Colonic mucosa (tissue), 4 donors: ENCODE results near the gene MUSK. TPM values are rescaled to one million over a fixed set of nuclear protein-coding genes. Genes with fewer than 3 reads are reported as not detected.

Source experiments
- DNase-seq: peaks from one replicate; pipeline ENCODE4 v3.0.0-alpha.2; 2020
- H3K27ac ChIP-seq: fragments of 200-600 bp; one replicate; pipeline ENCODE4 v1.8.0; 2021
- H3K27me3 ChIP-seq: fragments of 200-600 bp; one replicate; pipeline ENCODE4 v1.8.0; 2021
- H3K36me3 ChIP-seq: fragments of 200-600 bp; one replicate; pipeline ENCODE4 v1.8.0; 2021
- H3K4me1 ChIP-seq: fragments of 200-600 bp; one replicate; pipeline ENCODE4 v1.8.0; 2021; ENCODE audit warnings: mild to moderate bottlenecking
- H3K4me3 ChIP-seq: fragments of 200-600 bp; one replicate; pipeline ENCODE4 v1.8.0; 2021
- H3K9ac ChIP-seq, 2 donors: one replicate each; pipeline ENCODE4 v1.7.0; 2013; ENCODE audit warnings: control low read depth in 2 of 2, low read depth in 2 of 2, low read length in 2 of 2
- H3K9me3 ChIP-seq: fragments of 200-600 bp; one replicate; pipeline ENCODE4 v1.8.0; 2021
- CTCF ChIP-seq: fragments of 200-600 bp; IDR thresholded peaks from one replicate; pipeline ENCODE4 v1.8.0; 2022; ENCODE audit warnings: antibody characterized with exemption, mild to moderate bottlenecking
- intact Hi-C: fragments of 100-400 bp; cut with DNase I; formaldehyde crosslinking; loops from one replicate; pipeline ENCODE4 v1.14.1; 2022
- total RNA-seq, 2 donors: library from RNA; stranded (reverse); fragmentation: NEBNext Ultra II Directional in 1 of 2; extraction: Animal tissue kit (Norgen Biotek cat#: 25700) in 1 of 2; gene quantifications; one replicate each; pipeline ENCODE4 v1.2.1, GENCODE V29; 2021
- donor health status: healthy.
- donor health status: DM: no; HTN: no; CAD: no.
- donor health status: DM: no; HTN: no; CAD: no.

Gene MUSK
- total RNA-seq, 2 donors from 2014 or later = 0.94 to 2.0 TPM

- H3K9ac ChIP-seq = no peak overlapping the region
- H3K4me3 ChIP-seq = no peak overlapping the region
- no peak overlapping the region for H3K27ac ChIP-seq
- TF ChIP-seq CTCF = no peak
- no peaks in the 10 kb centered on the region for H3K9me3 ChIP-seq
- H3K36me3 ChIP-seq = no peaks in the 10 kb centered on the region
- intact Hi-C loops = no loop called here
- DNase-seq = no peak
- H3K4me1 ChIP-seq = no peaks in the 10 kb centered on the region
- H3K27me3 ChIP-seq = no peaks in the 10 kb centered on the region
Measured at GRCh38 chr9:110837401-110838005, 168.9 kb downstream of the MUSK start.

DNA sequence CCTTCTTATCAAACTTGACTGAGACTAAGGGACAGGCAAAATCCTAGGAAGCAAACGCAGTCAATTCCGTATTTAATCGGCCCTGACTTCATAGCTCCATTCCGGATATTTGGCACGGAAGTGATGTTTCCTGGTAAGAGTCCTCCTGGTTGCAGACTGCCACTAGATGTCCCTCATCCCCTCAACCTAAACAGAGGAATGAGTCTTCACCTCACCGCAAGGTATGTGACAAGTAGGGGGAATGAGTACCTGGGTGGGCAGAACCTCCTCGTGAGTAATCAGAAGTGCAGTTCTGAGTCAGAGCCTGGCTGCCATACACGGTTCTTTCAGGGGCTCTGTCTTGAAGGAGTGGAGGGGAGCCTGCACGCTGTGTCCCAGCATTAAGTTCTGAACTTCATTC lies 173.6 kb downstream of the MUSK start:
- intact Hi-C loops = no loop called here
- H3K27ac ChIP-seq = no peak overlapping the region
- H3K4me1 ChIP-seq = no peaks in the 10 kb centered on the region
- no peak overlapping the region for H3K9ac ChIP-seq
- TF ChIP-seq CTCF = no peak
- no peak overlapping the region for H3K4me3 ChIP-seq
- no peaks in the 10 kb centered on the region for H3K36me3 ChIP-seq
- H3K27me3 ChIP-seq = no peaks in the 10 kb centered on the region
- H3K9me3 ChIP-seq = no peaks in the 10 kb centered on the region
- no peak for DNase-seq

DNA sequence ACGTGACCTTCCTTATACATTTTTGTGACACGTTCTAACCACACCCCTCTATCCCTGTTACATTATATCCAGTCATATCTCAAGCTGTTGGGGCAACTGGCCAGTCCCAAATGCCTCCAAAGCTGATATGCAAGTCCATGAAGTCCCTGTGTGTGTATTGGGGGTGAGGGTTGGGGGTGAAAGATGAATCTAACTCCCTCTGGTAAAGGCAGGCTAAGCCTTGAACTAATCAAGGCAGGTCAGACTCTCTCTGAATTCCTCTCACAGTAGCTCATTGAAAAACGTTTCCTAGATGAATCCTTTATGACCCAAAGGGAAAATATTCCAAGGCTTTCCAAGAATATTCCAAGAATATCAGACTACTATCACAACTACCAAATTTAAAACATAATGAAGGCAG lies 174.4 kb downstream of the MUSK start:
- TF ChIP-seq CTCF = no peak
- Histone ChIP-seq H3K27ac (no peak overlapping the region), H3K4me3 (no peak overlapping the region), H3K4me1 (no peaks in the 10 kb centered on the region), H3K9me3 (no peaks in the 10 kb centered on the region), H3K27me3 (no peaks in the 10 kb centered on the region), H3K36me3 (no peaks in the 10 kb centered on the region), H3K9ac (no peak overlapping the region)
- intact Hi-C loops = no loop called here
- DNase-seq = no peak

- no peak for TF ChIP-seq CTCF
- H3K36me3 ChIP-seq = no peaks in the 10 kb centered on the region
- H3K4me1 ChIP-seq = no peaks in the 10 kb centered on the region
- no peak for DNase-seq
- no peak overlapping the region for H3K27ac ChIP-seq
- H3K27me3 ChIP-seq = no peaks in the 10 kb centered on the region
- no peak overlapping the region for H3K4me3 ChIP-seq
- H3K9ac ChIP-seq = no peak overlapping the region
- H3K9me3 ChIP-seq = no peaks in the 10 kb centered on the region
- intact Hi-C loops = no loop called here
Measured at GRCh38 chr9:110844121-110844520, 175.5 kb downstream of the MUSK start.

GRCh38 chr9:110846215-110846614 lies 177.6 kb downstream of the MUSK start:
- H3K4me1 ChIP-seq = no peaks in the 10 kb centered on the region
- H3K9me3 ChIP-seq = no peaks in the 10 kb centered on the region
- TF ChIP-seq CTCF = no peak
- no peaks in the 10 kb centered on the region for H3K36me3 ChIP-seq
- intact Hi-C loops = no loop called here
- no peak overlapping the region for H3K4me3 ChIP-seq
- H3K27ac ChIP-seq = no peak overlapping the region
- no peak overlapping the region for H3K9ac ChIP-seq
- no peaks in the 10 kb centered on the region for H3K27me3 ChIP-seq
- no peak for DNase-seq
